A204.1 (cell line): ENCODE measurements around the gene GRAMD1A.

Experiments used
- FAIRE-seq: peaks from 2 replicates; lab custom pipeline; 2012; peaks lifted over from hg19 to GRCh38; lab: Jason Lieb, UNC

GRAMD1A gene

GRCh38 chr19:35055715-35056179 lies 55.6 kb downstream of the GRAMD1A start:
- FAIRE-seq = no peak

- no peak for FAIRE-seq
Measured at GRCh38 chr19:35056513-35057063, 56.5 kb downstream of the GRAMD1A start.

- FAIRE-seq = peak; percentile 93
Measured at GRCh38 chr19:35058370-35058769, 58.2 kb downstream of the GRAMD1A start.

- no peak for FAIRE-seq
Measured at GRCh38 chr19:35059006-35059798, 59.1 kb downstream of the GRAMD1A start.

GRCh38 chr19:35059799-35060091 lies 59.6 kb downstream of the GRAMD1A start:
- FAIRE-seq = no peak

GRCh38 chr19:35060160-35060855 lies 60.2 kb downstream of the GRAMD1A start:
- no peak for FAIRE-seq

- no peak for FAIRE-seq
Measured at GRCh38 chr19:35061583-35062373, 61.7 kb downstream of the GRAMD1A start.

GRCh38 chr19:35062942-35063341 lies 62.8 kb downstream of the GRAMD1A start:
- no peak for FAIRE-seq

- FAIRE-seq = no peak
Measured at GRCh38 chr19:35063940-35064818, 64.1 kb downstream of the GRAMD1A start.

GRCh38 chr19:35065574-35065973 lies 65.5 kb downstream of the GRAMD1A start:
- no peak for FAIRE-seq

GRCh38 chr19:35066121-35066520 lies 66.0 kb downstream of the GRAMD1A start:
- FAIRE-seq = no peak

- FAIRE-seq = no peak
Measured at GRCh38 chr19:35066691-35067563, 66.8 kb downstream of the GRAMD1A start.

GRCh38 chr19:35068941-35069634 lies 69.0 kb downstream of the GRAMD1A start:
- FAIRE-seq = no peak

GRCh38 chr19:35069696-35070095 lies 69.6 kb downstream of the GRAMD1A start:
- FAIRE-seq = no peak

- FAIRE-seq = no peak
Measured at GRCh38 chr19:35070471-35070870, 70.3 kb downstream of the GRAMD1A start.

GRCh38 chr19:35073516-35073915 lies 73.4 kb downstream of the GRAMD1A start:
- FAIRE-seq = no peak

GRCh38 chr19:35073941-35074340 lies 73.8 kb downstream of the GRAMD1A start:
- FAIRE-seq = no peak

- no peak for FAIRE-seq
Measured at GRCh38 chr19:35074426-35075201, 74.5 kb downstream of the GRAMD1A start.
